Measurements from ENCODE around the gene B9D1. TPM values are rescaled to one million over a fixed set of nuclear protein-coding genes. Genes with fewer than 3 reads are reported as not detected.

Gene B9D1
- total RNA-seq, 1 experiment from 2014 or later = 31.9 TPM

DNA sequence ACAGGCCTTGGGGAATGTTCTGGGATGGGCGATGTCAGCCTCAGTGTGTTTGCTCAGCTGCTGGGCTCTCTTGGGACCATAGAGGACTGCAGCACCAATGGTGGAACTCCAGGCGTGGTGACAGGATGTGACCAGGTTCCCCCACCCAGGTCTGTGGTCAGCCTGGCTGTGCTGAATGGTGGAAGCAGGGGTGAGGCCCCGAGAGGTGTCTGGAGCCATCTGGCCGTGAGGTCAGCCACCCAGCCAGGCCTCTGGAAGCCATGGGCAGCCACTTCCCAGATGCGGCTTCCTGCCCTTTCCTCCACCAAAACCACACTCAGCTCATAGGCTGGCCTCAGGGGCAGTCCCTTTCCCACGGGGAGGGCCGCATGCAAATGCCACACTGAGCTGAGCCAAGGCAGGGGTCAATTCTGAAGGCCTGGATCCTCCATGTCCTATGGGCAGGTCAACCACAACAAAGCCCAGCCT, 8.0 kb upstream of the B9D1 start (continued):
- no peak for TF ChIP-seq ZNF396 (CRISPR knock-in tag; IDR thresholded peaks at IDR 0.05; ENCODE audit: borderline replicate concordance)
- TF ChIP-seq NR1H2 (CRISPR knock-in tag; IDR thresholded peaks at IDR 0.05) = no peak

DNA sequence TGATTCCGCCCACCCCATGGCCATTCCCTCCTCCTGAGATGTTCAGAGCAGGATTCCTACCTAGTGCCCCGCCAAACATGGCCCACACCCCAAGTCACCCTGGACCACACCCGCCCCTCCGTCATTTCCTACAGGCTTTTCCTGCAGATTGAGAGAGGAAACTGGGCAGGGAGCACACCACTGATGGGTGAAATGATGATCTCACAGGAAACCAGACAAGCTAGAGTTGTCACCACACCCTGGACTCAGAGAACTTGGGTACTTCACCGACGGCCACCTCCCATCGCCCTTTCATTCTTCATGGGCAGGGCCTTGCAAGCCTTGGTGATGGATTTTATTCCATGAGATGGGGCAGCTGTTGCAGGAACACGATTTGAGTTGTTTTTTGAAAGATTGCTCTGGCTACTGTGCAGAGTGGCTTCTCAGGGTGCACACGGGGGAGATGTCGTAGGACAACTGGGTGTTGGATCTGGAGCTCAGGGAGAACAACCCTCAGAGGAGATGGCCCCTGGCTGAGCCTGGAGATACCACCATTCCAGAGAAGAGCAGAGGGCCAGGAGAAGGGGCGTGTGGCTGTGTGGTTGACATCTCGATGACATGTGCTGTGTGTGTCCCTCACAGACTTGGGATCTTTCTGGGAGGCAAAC, 7.4 kb upstream of the B9D1 start:
- Mint-ChIP-seq H3K27ac (peak overlapping the region; percentile 44; the same call in 1 of the 2 replicates), H3K36me3 (no peaks in the 10 kb centered on the region), H3K9me3 (no peaks in the 10 kb centered on the region), H3K4me3 (no peak overlapping the region), H3K27me3 (ENCODE audit: low read depth) (no peaks in the 10 kb centered on the region), H3K4me1 (no peaks in the 10 kb centered on the region; the same call in none of the 2 replicates)
- ChIA-PET CTCF (interaction anchor here (1.0 kb wide), 1 partner anchor 77 kb away, joined by 5 read pairs; no protein-coding TSS in a partner anchor), POLR2A (no interaction called here)
- no peak for DNase-seq (ENCODE audit: low spot score)
- no peak for ATAC-seq
- TF ChIP-seq ETV6 (CRISPR knock-in tag; IDR thresholded peaks at IDR 0.05) (no peak), CREB1 (CRISPR knock-in tag; IDR thresholded peaks at IDR 0.05) (no peak), SP1 (CRISPR knock-in tag; conservative IDR thresholded peaks at IDR 0.05) (no peak), SOX15 (CRISPR knock-in tag; IDR thresholded peaks at IDR 0.05) (no peak)
- TF ChIP-seq, protein P1, sequence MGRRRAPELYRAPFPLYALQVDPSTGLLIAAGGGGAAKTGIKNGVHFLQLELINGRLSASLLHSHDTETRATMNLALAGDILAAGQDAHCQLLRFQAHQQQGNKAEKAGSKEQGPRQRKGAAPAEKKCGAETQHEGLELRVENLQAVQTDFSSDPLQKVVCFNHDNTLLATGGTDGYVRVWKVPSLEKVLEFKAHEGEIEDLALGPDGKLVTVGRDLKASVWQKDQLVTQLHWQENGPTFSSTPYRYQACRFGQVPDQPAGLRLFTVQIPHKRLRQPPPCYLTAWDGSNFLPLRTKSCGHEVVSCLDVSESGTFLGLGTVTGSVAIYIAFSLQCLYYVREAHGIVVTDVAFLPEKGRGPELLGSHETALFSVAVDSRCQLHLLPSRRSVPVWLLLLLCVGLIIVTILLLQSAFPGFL (CRISPR knock-in tag; IDR thresholded peaks at IDR 0.05; ENCODE audit: borderline replicate concordance) = no peak
- TF ChIP-seq, protein P2, sequence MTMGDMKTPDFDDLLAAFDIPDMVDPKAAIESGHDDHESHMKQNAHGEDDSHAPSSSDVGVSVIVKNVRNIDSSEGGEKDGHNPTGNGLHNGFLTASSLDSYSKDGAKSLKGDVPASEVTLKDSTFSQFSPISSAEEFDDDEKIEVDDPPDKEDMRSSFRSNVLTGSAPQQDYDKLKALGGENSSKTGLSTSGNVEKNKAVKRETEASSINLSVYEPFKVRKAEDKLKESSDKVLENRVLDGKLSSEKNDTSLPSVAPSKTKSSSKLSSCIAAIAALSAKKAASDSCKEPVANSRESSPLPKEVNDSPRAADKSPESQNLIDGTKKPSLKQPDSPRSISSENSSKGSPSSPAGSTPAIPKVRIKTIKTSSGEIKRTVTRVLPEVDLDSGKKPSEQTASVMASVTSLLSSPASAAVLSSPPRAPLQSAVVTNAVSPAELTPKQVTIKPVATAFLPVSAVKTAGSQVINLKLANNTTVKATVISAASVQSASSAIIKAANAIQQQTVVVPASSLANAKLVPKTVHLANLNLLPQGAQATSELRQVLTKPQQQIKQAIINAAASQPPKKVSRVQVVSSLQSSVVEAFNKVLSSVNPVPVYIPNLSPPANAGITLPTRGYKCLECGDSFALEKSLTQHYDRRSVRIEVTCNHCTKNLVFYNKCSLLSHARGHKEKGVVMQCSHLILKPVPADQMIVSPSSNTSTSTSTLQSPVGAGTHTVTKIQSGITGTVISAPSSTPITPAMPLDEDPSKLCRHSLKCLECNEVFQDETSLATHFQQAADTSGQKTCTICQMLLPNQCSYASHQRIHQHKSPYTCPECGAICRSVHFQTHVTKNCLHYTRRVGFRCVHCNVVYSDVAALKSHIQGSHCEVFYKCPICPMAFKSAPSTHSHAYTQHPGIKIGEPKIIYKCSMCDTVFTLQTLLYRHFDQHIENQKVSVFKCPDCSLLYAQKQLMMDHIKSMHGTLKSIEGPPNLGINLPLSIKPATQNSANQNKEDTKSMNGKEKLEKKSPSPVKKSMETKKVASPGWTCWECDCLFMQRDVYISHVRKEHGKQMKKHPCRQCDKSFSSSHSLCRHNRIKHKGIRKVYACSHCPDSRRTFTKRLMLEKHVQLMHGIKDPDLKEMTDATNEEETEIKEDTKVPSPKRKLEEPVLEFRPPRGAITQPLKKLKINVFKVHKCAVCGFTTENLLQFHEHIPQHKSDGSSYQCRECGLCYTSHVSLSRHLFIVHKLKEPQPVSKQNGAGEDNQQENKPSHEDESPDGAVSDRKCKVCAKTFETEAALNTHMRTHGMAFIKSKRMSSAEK (CRISPR knock-in tag; IDR thresholded peaks at IDR 0.05; ENCODE audit: borderline replicate concordance) = no peak
- TF ChIP-seq, protein P3, sequence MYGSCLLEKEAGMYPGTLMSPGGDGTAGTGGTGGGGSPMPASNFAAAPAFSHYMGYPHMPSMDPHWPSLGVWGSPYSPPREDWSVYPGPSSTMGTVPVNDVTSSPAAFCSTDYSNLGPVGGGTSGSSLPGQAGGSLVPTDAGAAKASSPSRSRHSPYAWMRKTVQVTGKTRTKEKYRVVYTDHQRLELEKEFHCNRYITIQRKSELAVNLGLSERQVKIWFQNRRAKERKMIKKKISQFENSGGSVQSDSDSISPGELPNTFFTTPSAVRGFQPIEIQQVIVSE (CRISPR knock-in tag; IDR thresholded peaks at IDR 0.05; ENCODE audit: borderline replicate concordance) = no peak
- TF ChIP-seq, protein P4, sequence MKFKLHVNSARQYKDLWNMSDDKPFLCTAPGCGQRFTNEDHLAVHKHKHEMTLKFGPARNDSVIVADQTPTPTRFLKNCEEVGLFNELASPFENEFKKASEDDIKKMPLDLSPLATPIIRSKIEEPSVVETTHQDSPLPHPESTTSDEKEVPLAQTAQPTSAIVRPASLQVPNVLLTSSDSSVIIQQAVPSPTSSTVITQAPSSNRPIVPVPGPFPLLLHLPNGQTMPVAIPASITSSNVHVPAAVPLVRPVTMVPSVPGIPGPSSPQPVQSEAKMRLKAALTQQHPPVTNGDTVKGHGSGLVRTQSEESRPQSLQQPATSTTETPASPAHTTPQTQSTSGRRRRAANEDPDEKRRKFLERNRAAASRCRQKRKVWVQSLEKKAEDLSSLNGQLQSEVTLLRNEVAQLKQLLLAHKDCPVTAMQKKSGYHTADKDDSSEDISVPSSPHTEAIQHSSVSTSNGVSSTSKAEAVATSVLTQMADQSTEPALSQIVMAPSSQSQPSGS (CRISPR knock-in tag; IDR thresholded peaks at IDR 0.05; ENCODE audit: borderline replicate concordance, low read depth) = no peak
- TF ChIP-seq, protein P5, sequence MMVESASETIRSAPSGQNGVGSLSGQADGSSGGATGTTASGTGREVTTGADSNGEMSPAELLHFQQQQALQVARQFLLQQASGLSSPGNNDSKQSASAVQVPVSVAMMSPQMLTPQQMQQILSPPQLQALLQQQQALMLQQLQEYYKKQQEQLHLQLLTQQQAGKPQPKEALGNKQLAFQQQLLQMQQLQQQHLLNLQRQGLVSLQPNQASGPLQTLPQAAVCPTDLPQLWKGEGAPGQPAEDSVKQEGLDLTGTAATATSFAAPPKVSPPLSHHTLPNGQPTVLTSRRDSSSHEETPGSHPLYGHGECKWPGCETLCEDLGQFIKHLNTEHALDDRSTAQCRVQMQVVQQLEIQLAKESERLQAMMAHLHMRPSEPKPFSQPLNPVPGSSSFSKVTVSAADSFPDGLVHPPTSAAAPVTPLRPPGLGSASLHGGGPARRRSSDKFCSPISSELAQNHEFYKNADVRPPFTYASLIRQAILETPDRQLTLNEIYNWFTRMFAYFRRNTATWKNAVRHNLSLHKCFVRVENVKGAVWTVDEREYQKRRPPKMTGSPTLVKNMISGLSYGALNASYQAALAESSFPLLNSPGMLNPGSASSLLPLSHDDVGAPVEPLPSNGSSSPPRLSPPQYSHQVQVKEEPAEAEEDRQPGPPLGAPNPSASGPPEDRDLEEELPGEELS (CRISPR knock-in tag; IDR thresholded peaks at IDR 0.05) = no peak

All from WTC11 (cell line).